ENCODE results near the gene BABAM1.

DNA sequence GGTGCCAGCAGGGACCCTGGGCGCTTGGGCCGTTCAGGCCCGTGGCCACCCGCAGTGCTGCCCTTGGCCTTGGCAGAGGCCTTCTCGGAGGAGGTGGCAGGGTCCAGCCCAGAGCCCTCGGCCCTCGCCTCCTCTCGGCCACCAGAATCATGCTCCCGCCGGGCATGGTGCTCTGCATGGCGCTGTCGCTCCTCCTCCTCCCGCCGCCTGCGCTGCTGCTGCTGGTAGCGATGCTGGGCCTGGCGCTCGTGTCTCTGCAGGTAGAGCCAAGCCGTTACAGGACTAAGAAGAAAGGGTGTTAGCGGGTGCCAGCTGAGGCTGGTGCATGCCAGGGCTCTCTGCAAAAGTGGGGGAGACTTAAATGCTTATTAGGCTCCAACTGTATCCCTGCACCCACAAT lies 57.9 kb downstream of the BABAM1 start:
- no peak for TF ChIP-seq CTCF (IDR thresholded peaks at IDR 0.05)
- no peak for TF ChIP-seq POLR2A (IDR thresholded peaks at IDR 0.05)
